ENCODE measurements around the gene F3.

GRCh38 chr1:94501935-94502334 is 39.6 kb downstream of the F3 start:
- TF ChIP-seq CTCF (IDR thresholded peaks at IDR 0.05; ENCODE audit: low read depth, low read length) (no peak), EZH2phosphoT487 (IDR thresholded peaks at IDR 0.05; ENCODE audit: low read depth) (no peak)

Data from OCI-LY3 (cell line).